ENCODE data around the gene RPL22. TPM values are rescaled to one million over a fixed set of nuclear protein-coding genes. Genes with fewer than 3 reads are reported as not detected.
A peak's percentile ranks its signal among the peaks of the same experiment; 100 is the strongest.

The RPL22 gene
- total and polyA plus RNA-seq, 2 of the 13 experiments (the other 11 are each of a cell fraction or from before 2014, with no cell fraction given), result 214 to 545 TPM

- TF ChIP-seq DBP (CRISPR knock-in tag; IDR thresholded peaks at IDR 0.05; ENCODE audit: not compliant biosample characterization) (no peak), RFXANK (CRISPR knock-in tag; IDR thresholded peaks at IDR 0.05) (no peak), FUBP1 (CRISPR knock-in tag; IDR thresholded peaks at IDR 0.05; ENCODE audit: borderline replicate concordance) (0 out of 2 replicates have a peak, but pooled peaks have one; percentile 57), RFX5 (IDR thresholded peaks at IDR 0.05; ENCODE audit: low read depth, low read length) (no peak), ZBTB8A (CRISPR knock-in tag; IDR thresholded peaks at IDR 0.05; ENCODE audit: borderline replicate concordance, low read depth) (no peak; the same call in 1 of the 2 replicates), NCOA2 (CRISPR knock-in tag; IDR thresholded peaks at IDR 0.05) (peak; percentile 40; the same call in 1 of the 2 replicates), MXD4 (CRISPR knock-in tag; IDR thresholded peaks at IDR 0.05) (peak; percentile 65; the same call in 1 of the 2 replicates), DMAP1 (CRISPR knock-in tag; IDR thresholded peaks at IDR 0.05) (peak; percentile 88), ZBTB37 (CRISPR knock-in tag; IDR thresholded peaks at IDR 0.05) (peak; percentile 43; the same call in 1 of the 2 replicates), ZNF354B (CRISPR knock-in tag; IDR thresholded peaks at IDR 0.05) (no peak; the same call in 1 of the 2 replicates), IRF1 (CRISPR knock-in tag; IDR thresholded peaks at IDR 0.05; ENCODE audit: low read depth) (no peak), KAT2B (IDR thresholded peaks at IDR 0.05; ENCODE audit: borderline replicate concordance, low read depth, low read length) (no peak), GPN1 (CRISPR knock-in tag; IDR thresholded peaks at IDR 0.05; ENCODE audit: borderline replicate concordance) (0 out of 2 replicates have a peak, but pooled peaks have one; percentile 16), HNRNPUL1 (IDR thresholded peaks at IDR 0.05; ENCODE audit: low read depth, low read length) (peak; percentile 39; the same call in 1 of the 2 replicates), GMEB2 (CRISPR knock-in tag; IDR thresholded peaks at IDR 0.05; ENCODE audit: low read depth) (no peak), ARHGAP35 (CRISPR knock-in tag; IDR thresholded peaks at IDR 0.05; ENCODE audit: borderline replicate concordance) (0 out of 2 replicates have a peak, but pooled peaks have one; percentile 72), YEATS4 (CRISPR knock-in tag; IDR thresholded peaks at IDR 0.05; ENCODE audit: borderline replicate concordance) (peak; percentile 70; the same call in 1 of the 2 replicates), ZNF577 (CRISPR knock-in tag; IDR thresholded peaks at IDR 0.05; ENCODE audit: borderline replicate concordance, low read depth) (no peak), TBL1XR1 (IDR thresholded peaks at IDR 0.05; ENCODE audit: borderline replicate concordance, low read length, partially characterized antibody) (no peak), ZNF256 (CRISPR knock-in tag; conservative IDR thresholded peaks at IDR 0.05) (0 out of 2 replicates have a peak, but pooled peaks have one; percentile 34)
- TF ChIP-seq, protein P1, sequence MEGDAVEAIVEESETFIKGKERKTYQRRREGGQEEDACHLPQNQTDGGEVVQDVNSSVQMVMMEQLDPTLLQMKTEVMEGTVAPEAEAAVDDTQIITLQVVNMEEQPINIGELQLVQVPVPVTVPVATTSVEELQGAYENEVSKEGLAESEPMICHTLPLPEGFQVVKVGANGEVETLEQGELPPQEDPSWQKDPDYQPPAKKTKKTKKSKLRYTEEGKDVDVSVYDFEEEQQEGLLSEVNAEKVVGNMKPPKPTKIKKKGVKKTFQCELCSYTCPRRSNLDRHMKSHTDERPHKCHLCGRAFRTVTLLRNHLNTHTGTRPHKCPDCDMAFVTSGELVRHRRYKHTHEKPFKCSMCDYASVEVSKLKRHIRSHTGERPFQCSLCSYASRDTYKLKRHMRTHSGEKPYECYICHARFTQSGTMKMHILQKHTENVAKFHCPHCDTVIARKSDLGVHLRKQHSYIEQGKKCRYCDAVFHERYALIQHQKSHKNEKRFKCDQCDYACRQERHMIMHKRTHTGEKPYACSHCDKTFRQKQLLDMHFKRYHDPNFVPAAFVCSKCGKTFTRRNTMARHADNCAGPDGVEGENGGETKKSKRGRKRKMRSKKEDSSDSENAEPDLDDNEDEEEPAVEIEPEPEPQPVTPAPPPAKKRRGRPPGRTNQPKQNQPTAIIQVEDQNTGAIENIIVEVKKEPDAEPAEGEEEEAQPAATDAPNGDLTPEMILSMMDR (CRISPR knock-in tag; IDR thresholded peaks at IDR 0.05), result peak; percentile 14; the same call in 1 of the 2 replicates
These were observed 6.6 kb upstream of the RPL22 start, which contains the start of gene RNF207 (continued) for GRCh38 chr1:6205849-6206519.
